HG03108 (cell line): ENCODE results near the gene RUNDC3A.
"Not testable (repeated sequence)": the region's sequence is repeated elsewhere in the genome, so short reads cannot be mapped to it uniquely, and the experiment has no call there.

Experiments used
- ATAC-seq: cut with Tn5 transposase; IDR thresholded peaks from one replicate; pipeline ENCODE4 v1.9.1; 2021; ENCODE audit warnings: moderate library complexity; ENCODE audit not compliant: unreplicated experiment

Gene RUNDC3A

GRCh38 chr17:44340553-44340952 is 32.2 kb downstream of the RUNDC3A start:
- not testable (repeated sequence) for ATAC-seq

- no peak for ATAC-seq
These were observed 35.3 kb downstream of the RUNDC3A start for GRCh38 chr17:44343510-44344209.

GRCh38 chr17:44344939-44345453 is 36.6 kb downstream of the RUNDC3A start, which contains the start of gene GRN:
TSS of gene GRN (plus strand) at chr17:44345302. CDS start at chr17:44349165, 3,863 bp downstream.
- peak; percentile 58 for ATAC-seq

GRCh38 chr17:44345454-44346026 is 37.1 kb downstream of the RUNDC3A start:
- no peak for ATAC-seq

GRCh38 chr17:44346064-44346844 is 37.9 kb downstream of the RUNDC3A start:
- ATAC-seq: no peak

- ATAC-seq: not testable (repeated sequence)
These were observed 39.0 kb downstream of the RUNDC3A start for GRCh38 chr17:44347206-44348055.

- ATAC-seq: peak; percentile 44
These were observed 40.0 kb downstream of the RUNDC3A start for GRCh38 chr17:44348234-44348987.

- ATAC-seq: no peak
These were observed 40.6 kb downstream of the RUNDC3A start for GRCh38 chr17:44348988-44349364.

GRCh38 chr17:44349553-44350070 is 41.2 kb downstream of the RUNDC3A start:
- ATAC-seq: no peak

GRCh38 chr17:44350733-44351226 is 42.4 kb downstream of the RUNDC3A start:
- no peak for ATAC-seq

- ATAC-seq: no peak
These were observed 43.1 kb downstream of the RUNDC3A start for GRCh38 chr17:44351464-44351863.

- no peak for ATAC-seq
These were observed 43.8 kb downstream of the RUNDC3A start for GRCh38 chr17:44351961-44352827.

- ATAC-seq: no peak
These were observed 44.6 kb downstream of the RUNDC3A start for GRCh38 chr17:44352828-44353671.

- no peak for ATAC-seq
These were observed 45.4 kb downstream of the RUNDC3A start for GRCh38 chr17:44353672-44354331.

- ATAC-seq: no peak
These were observed 46.5 kb downstream of the RUNDC3A start for GRCh38 chr17:44354582-44355561.

GRCh38 chr17:44355642-44356099 is 47.3 kb downstream of the RUNDC3A start:
- no peak for ATAC-seq
